ENCODE measurements around the gene NHLH2.

DNA sequence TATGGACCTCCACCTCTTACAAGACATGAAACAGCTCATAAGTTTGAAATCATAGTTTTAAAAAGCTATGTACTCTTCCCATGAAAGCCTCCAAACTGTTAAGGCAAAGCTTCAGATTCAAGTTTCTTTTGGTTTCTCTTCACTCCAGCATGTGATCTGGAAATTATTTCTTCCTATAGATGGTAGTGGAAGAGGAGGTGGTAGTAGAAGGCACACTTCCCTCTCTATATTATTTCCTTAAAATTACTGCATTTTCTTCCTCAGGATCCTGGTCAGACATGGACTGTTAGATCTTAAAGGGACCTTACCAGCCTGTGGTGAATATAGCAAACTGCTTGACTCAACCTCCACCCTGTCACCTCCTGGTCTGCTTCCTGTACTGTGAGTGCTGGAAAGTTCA is 31.9 kb downstream of the NHLH2 start:
- TF ChIP-seq CREB1 (IDR thresholded peaks at IDR 0.05; ENCODE audit: low read depth) (no peak), EP300 (IDR thresholded peaks at IDR 0.05; ENCODE audit: borderline replicate concordance) (no peak), MAX (IDR thresholded peaks at IDR 0.05) (no peak), TCF12 (IDR thresholded peaks at IDR 0.05; ENCODE audit: low read depth) (no peak), ZBTB7A (IDR thresholded peaks at IDR 0.05; ENCODE audit: low read depth) (no peak), CEBPB (IDR thresholded peaks at IDR 0.05) (no peak), YY1 (IDR thresholded peaks at IDR 0.05; ENCODE audit: low read depth) (no peak), TAF1 (IDR thresholded peaks at IDR 0.05; ENCODE audit: low read depth) (no peak), EGR1 (IDR thresholded peaks at IDR 0.05) (no peak), NFIC (IDR thresholded peaks at IDR 0.05) (no peak), RAD21 (IDR thresholded peaks at IDR 0.05; ENCODE audit: low read depth) (no peak)
